GM23338 (cell line): Measurements from ENCODE around the gene MGLL. TPM values are rescaled to one million over a fixed set of nuclear protein-coding genes. Genes with fewer than 3 reads are reported as not detected.

Source experiments
- ATAC-seq: fragments of 200-7000 bp; cut with Tn5 transposase; 3 replicates; pipeline ENCODE4 v1.9.1; 2020
- DNase-seq: peaks from one replicate; pipeline ENCODE4 v3.0.0-alpha.2; 2015; ENCODE audit warnings: low spot score
- H2AFZ ChIP-seq: fragments of 200-600 bp; sonication (generic); 2 replicates; pipeline ENCODE4 v1.8.0; 2016; ENCODE audit warnings: antibody characterized with exemption, mild to moderate bottlenecking, moderate library complexity
- H3F3A ChIP-seq: fragments of 200-600 bp; sonication (generic); replicated peaks from 2 replicates; pipeline ENCODE4 v1.8.0; 2017; ENCODE audit warnings: antibody characterized with exemption, mixed run types, low read depth
- H3K27ac ChIP-seq: fragments of 200-600 bp; sonication (generic); 2 replicates; pipeline ENCODE4 v1.6.1; 2016; ENCODE audit warnings: low read depth
- H3K27me3 ChIP-seq: fragments of 200-600 bp; sonication (generic); 2 replicates; pipeline ENCODE4 v1.8.0; 2016; ENCODE audit warnings: mild to moderate bottlenecking, mixed run types, moderate library complexity; ENCODE audit not compliant: insufficient read depth
- H3K36me3 ChIP-seq: fragments of 200-600 bp; sonication (generic); 2 replicates; pipeline ENCODE4 v1.8.0; 2016; ENCODE audit warnings: mild to moderate bottlenecking; ENCODE audit not compliant: insufficient read depth
- H3K4me1 ChIP-seq: fragments of 200-600 bp; sonication (generic); 2 replicates; pipeline ENCODE4 v1.8.0; 2016; ENCODE audit warnings: mild to moderate bottlenecking, moderate library complexity; ENCODE audit not compliant: insufficient read depth
- H3K4me2 ChIP-seq: fragments of 200-600 bp; sonication (generic); 2 replicates; pipeline ENCODE4 v1.7.1; 2017; ENCODE audit warnings: mixed run types
- H3K4me3 ChIP-seq: fragments of 200-600 bp; sonication (generic); 2 replicates; pipeline ENCODE4 v1.6.1; 2016; ENCODE audit warnings: mixed run types
- H3K79me2 ChIP-seq: fragments of 200-600 bp; sonication (generic); replicated peaks from 2 replicates; pipeline ENCODE4 v1.8.0; 2017; ENCODE audit warnings: mild to moderate bottlenecking; ENCODE audit not compliant: insufficient read depth
- H3K9me2 ChIP-seq: fragments of 200-600 bp; sonication (generic); 2 replicates; pipeline ENCODE4 v1.8.0; 2017; ENCODE audit not compliant: insufficient read depth
- H4K20me1 ChIP-seq: fragments of 200-600 bp; sonication (generic); replicated peaks from 2 replicates; pipeline ENCODE4 v1.8.0; 2017; ENCODE audit warnings: mild to moderate bottlenecking; ENCODE audit not compliant: insufficient read depth
- H3K27ac Mint-ChIP-seq: 2 replicates; pipeline ENCODE4 v1.8.0; 2020; ENCODE audit warnings: inconsistent platforms, mild to moderate bottlenecking, moderate library complexity, mixed read lengths
- H3K27me3 Mint-ChIP-seq: 3 replicates; pipeline ENCODE4 v1.8.0; 2022; ENCODE audit warnings: low read depth, mild to moderate bottlenecking, moderate library complexity, mixed read lengths, inconsistent platforms; ENCODE audit not compliant: insufficient read depth, poor library complexity
- H3K36me3 Mint-ChIP-seq: 3 replicates; pipeline ENCODE4 v1.8.0; 2021; ENCODE audit warnings: low read depth, mild to moderate bottlenecking, inconsistent platforms, moderate library complexity, mixed read lengths
- H3K4me1 Mint-ChIP-seq: 3 replicates; pipeline ENCODE4 v1.8.0; 2020; ENCODE audit warnings: mild to moderate bottlenecking, inconsistent platforms, mixed read lengths
- H3K4me3 Mint-ChIP-seq: 3 replicates; pipeline ENCODE4 v1.8.0; 2021; ENCODE audit warnings: moderate library complexity, mild to moderate bottlenecking, inconsistent platforms, mixed read lengths
- H3K9me3 Mint-ChIP-seq: 3 replicates; pipeline ENCODE4 v1.8.0; 2020; ENCODE audit warnings: moderate library complexity, mild to moderate bottlenecking, inconsistent platforms, mixed read lengths
- CREB1 ChIP-seq: fragments of 250-450 bp; sonication (Bioruptor Pico); IDR thresholded peaks from 2 replicates; pipeline ENCODE4 v1.5.0; 2020; ENCODE audit warnings: low read depth, mild to moderate bottlenecking, moderate library complexity
- CTCF ChIP-seq, 2 experiments: fragments of 200-600 bp in 1 of 2; sonication (generic) in 1 of 2; conservative IDR thresholded peaks; 2 replicates each; pipeline versions ENCODE4 v1.5.1 to v1.6.1; 2016 to 2017; ENCODE audit warnings: antibody characterized with exemption in 2 of 2, low read depth in 2 of 2, mild to moderate bottlenecking in 2 of 2, moderate library complexity in 1 of 2
- ETS1 ChIP-seq: IDR thresholded peaks from 2 replicates; pipeline ENCODE4 v1.6.1; 2016; ENCODE audit warnings: antibody characterized with exemption
- EZH2 ChIP-seq: fragments of 200-600 bp; sonication (generic); IDR thresholded peaks from one replicate; pipeline ENCODE4 v1.8.0; 2017; ENCODE audit warnings: antibody characterized with exemption, mild to moderate bottlenecking, low read depth; ENCODE audit not compliant: unreplicated experiment
- EZH2phosphoT487 ChIP-seq: fragments of 200-600 bp; sonication (generic); IDR thresholded peaks from one replicate; pipeline ENCODE4 v1.8.1; 2018; ENCODE audit warnings: antibody characterized with exemption; ENCODE audit not compliant: unreplicated experiment
- JUNB ChIP-seq: IDR thresholded peaks from one replicate; pipeline ENCODE4 v1.6.1; 2016; ENCODE audit warnings: antibody characterized with exemption; ENCODE audit not compliant: unreplicated experiment
- NANOG ChIP-seq: IDR thresholded peaks from 2 replicates; pipeline ENCODE4 v1.6.1; 2016; ENCODE audit warnings: antibody characterized with exemption, borderline replicate concordance
- POLR2AphosphoS5 ChIP-seq: IDR thresholded peaks from 2 replicates; pipeline ENCODE4 v1.6.1; 2016; ENCODE audit warnings: antibody characterized with exemption, low read depth
- REST ChIP-seq: IDR thresholded peaks from one replicate; pipeline ENCODE4 v1.6.1; 2018; ENCODE audit warnings: antibody characterized with exemption; ENCODE audit not compliant: unreplicated experiment
- STAT1 ChIP-seq: IDR thresholded peaks from one replicate; pipeline ENCODE4 v1.6.1; 2016; ENCODE audit warnings: antibody characterized with exemption; ENCODE audit not compliant: unreplicated experiment
- polyA plus RNA-seq: library from polyadenylated mRNA; unstranded; fragments of >200 nt; fragmentation: Nextera tagmentation; extraction: Ambion mirVana; gene quantifications from 2 replicates; pipeline ENCODE4 v1.2.1, GENCODE V29; 2016
- total RNA-seq: library from RNA; depleted of rRNA; stranded (reverse); fragments of >200 nt; shearing (Covaris generic); gene quantifications from 2 replicates; pipeline ENCODE4 v1.2.3, GENCODE V29; 2014

MGLL gene
- total and polyA plus RNA-seq, 2 experiments from 2014 or later = 0.71 to 0.83 TPM

GRCh38 chr3:127820826-127821313 is 1.4 kb downstream of the MGLL start (continued):
- TF ChIP-seq JUNB (no peak), CREB1 (no peak), REST (no peak)

GRCh38 chr3:127820221-127820825 is 2.0 kb downstream of the MGLL start:
- ATAC-seq (peak; percentile 29; the same call in 2 of the 3 replicates), DNase-seq (peak; percentile 32)
- Mint-ChIP-seq H3K36me3 (no peaks in the 10 kb centered on the region), H3K27me3 (peaks cover 41% of the 10 kb centered on the region), H3K4me1 (peaks cover 27% of the 10 kb centered on the region), H3K4me3 (peak overlapping the region; percentile 4; the same call in 1 of the 3 replicates), H3K9me3 (no peaks in the 10 kb centered on the region), H3K27ac (no peak overlapping the region)
- TF ChIP-seq STAT1 (no peak), NANOG (no peak), POLR2AphosphoS5 (no peak), CTCF (conservative IDR thresholded peaks at IDR 0.05; ENCODE audit: low read depth in 2 of 2) (peak in 1 of 2 experiments; percentile 22; a peak in 1 of 4 replicates), EZH2 (no peak), EZH2phosphoT487 (no peak), ETS1 (no peak)
- H3F3A ChIP-seq = no peaks in the 10 kb centered on the region
- no peaks in the 10 kb centered on the region for H3K36me3 ChIP-seq
- H3K27ac ChIP-seq = no peak overlapping the region
- H3K4me3 ChIP-seq = no peak overlapping the region
- no peaks in the 10 kb centered on the region for H3K9me2 ChIP-seq
- peak overlapping the region; percentile 57 for H3K4me2 ChIP-seq
- peaks cover 34% of the 10 kb centered on the region for H3K4me1 ChIP-seq
- no peaks in the 10 kb centered on the region for H3K79me2 ChIP-seq
- H3K27me3 ChIP-seq = peaks cover 29% of the 10 kb centered on the region
- no peak overlapping the region for H2AFZ ChIP-seq
- no peaks in the 10 kb centered on the region for H4K20me1 ChIP-seq
